HG02623 (cell line): ENCODE measurements around the gene RRP7A.
"Not testable (repeated sequence)": the region's sequence is repeated elsewhere in the genome, so short reads cannot be mapped to it uniquely, and the experiment has no call there.

Experiments
- ATAC-seq: cut with Tn5 transposase; IDR thresholded peaks from one replicate; pipeline ENCODE4 v1.9.1; 2021; ENCODE audit warnings: moderate library complexity; ENCODE audit not compliant: unreplicated experiment

Gene RRP7A

GRCh38 chr22:42519525-42520401 lies at the start of gene RRP7A:
TSS of gene RRP7A (minus strand) at chr22:42519796. CDS start at chr22:42519786, 10 bp downstream.
- peak; percentile 44 for ATAC-seq

- not testable (repeated sequence) for ATAC-seq
Measured at GRCh38 chr22:42567950-42568349, 48.4 kb upstream of the RRP7A start.

GRCh38 chr22:42565956-42566355 lies 46.4 kb upstream of the RRP7A start:
- no peak for ATAC-seq

GRCh38 chr22:42564699-42565098 lies 45.1 kb upstream of the RRP7A start:
- ATAC-seq, result no peak

- not testable (repeated sequence) for ATAC-seq
Measured at GRCh38 chr22:42563943-42564342, 44.3 kb upstream of the RRP7A start.

- no peak for ATAC-seq
Measured at GRCh38 chr22:42562684-42563083, 43.1 kb upstream of the RRP7A start.

GRCh38 chr22:42562279-42562678 lies 42.7 kb upstream of the RRP7A start:
- ATAC-seq, result no peak

GRCh38 chr22:42561856-42562255 lies 42.3 kb upstream of the RRP7A start:
- ATAC-seq, result no peak

- ATAC-seq, result no peak
Measured at GRCh38 chr22:42560781-42561180, 41.2 kb upstream of the RRP7A start.

GRCh38 chr22:42560381-42560780 lies 40.8 kb upstream of the RRP7A start:
- ATAC-seq, result no peak

GRCh38 chr22:42553475-42554361 lies 34.1 kb upstream of the RRP7A start, which contains the start of gene SERHL2:
TSS of gene SERHL2 (plus strand) at chr22:42553956. CDS start at chr22:42554021, 65 bp downstream.
- peak; percentile 50 for ATAC-seq

GRCh38 chr22:42552294-42552647 lies 32.7 kb upstream of the RRP7A start:
- ATAC-seq, result not testable (repeated sequence)

- ATAC-seq, result no peak
Measured at GRCh38 chr22:42549331-42550060, 29.9 kb upstream of the RRP7A start.

- no peak for ATAC-seq
Measured at GRCh38 chr22:42548597-42549330, 29.2 kb upstream of the RRP7A start.

- ATAC-seq, result not testable (repeated sequence)
Measured at GRCh38 chr22:42548126-42548525, 28.5 kb upstream of the RRP7A start.

- no peak for ATAC-seq
Measured at GRCh38 chr22:42547562-42547961, 28.0 kb upstream of the RRP7A start.

GRCh38 chr22:42544686-42545085 lies 25.1 kb upstream of the RRP7A start:
- no peak for ATAC-seq

GRCh38 chr22:42539236-42539771 lies 19.7 kb upstream of the RRP7A start:
- not testable (repeated sequence) for ATAC-seq

GRCh38 chr22:42537199-42537831 lies 17.7 kb upstream of the RRP7A start:
- not testable (repeated sequence) for ATAC-seq
